Hepatocyte (in vitro differentiated cells): ENCODE results near the gene FHIP1B.

Source experiments
- EZH2 ChIP-seq: fragments of 200-600 bp; sonication (generic); IDR thresholded peaks from 2 replicates; pipeline ENCODE4 v1.6.1; 2016; ENCODE audit warnings: antibody characterized with exemption, mild to moderate bottlenecking, borderline replicate concordance
- EZH2phosphoT487 ChIP-seq: fragments of 200-600 bp; sonication (generic); IDR thresholded peaks from one replicate; pipeline ENCODE4 v1.6.1; 2018; ENCODE audit warnings: antibody characterized with exemption, mild to moderate bottlenecking, low read depth, moderate library complexity; ENCODE audit not compliant: unreplicated experiment, severe bottlenecking
- TF ChIP-seq, protein P1 (sequence below): fragments of 200-600 bp; sonication (generic); IDR thresholded peaks from 2 replicates; pipeline ENCODE4 v1.5.1; 2016; ENCODE audit warnings: antibody characterized with exemption, mild to moderate bottlenecking; ENCODE audit not compliant: poor library complexity

DNA sequence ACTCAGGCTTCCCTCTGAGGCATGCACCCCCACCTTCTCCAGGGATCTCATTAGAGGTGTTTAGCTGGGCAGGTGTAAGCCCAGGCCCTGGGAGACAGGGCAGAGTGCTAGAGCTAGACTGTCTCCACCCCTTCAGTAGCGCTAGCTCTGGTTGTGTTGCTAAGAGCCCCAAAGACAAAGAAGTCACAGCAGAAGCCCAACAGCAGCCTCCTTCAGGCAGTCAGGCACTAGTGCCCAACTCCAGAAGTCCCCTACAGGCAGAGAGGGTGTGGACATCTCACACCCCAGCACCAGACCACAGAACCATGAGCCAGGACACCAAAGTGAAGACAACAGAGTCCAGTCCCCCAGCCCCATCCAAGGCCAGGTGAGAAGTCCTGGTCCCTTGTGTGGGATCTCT is 4.5 kb upstream of the FHIP1B start, which contains the start of gene CNGA4:
- TF ChIP-seq, protein P1, sequence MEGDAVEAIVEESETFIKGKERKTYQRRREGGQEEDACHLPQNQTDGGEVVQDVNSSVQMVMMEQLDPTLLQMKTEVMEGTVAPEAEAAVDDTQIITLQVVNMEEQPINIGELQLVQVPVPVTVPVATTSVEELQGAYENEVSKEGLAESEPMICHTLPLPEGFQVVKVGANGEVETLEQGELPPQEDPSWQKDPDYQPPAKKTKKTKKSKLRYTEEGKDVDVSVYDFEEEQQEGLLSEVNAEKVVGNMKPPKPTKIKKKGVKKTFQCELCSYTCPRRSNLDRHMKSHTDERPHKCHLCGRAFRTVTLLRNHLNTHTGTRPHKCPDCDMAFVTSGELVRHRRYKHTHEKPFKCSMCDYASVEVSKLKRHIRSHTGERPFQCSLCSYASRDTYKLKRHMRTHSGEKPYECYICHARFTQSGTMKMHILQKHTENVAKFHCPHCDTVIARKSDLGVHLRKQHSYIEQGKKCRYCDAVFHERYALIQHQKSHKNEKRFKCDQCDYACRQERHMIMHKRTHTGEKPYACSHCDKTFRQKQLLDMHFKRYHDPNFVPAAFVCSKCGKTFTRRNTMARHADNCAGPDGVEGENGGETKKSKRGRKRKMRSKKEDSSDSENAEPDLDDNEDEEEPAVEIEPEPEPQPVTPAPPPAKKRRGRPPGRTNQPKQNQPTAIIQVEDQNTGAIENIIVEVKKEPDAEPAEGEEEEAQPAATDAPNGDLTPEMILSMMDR = no peak
- TF ChIP-seq EZH2phosphoT487 (no peak), EZH2 (no peak)
